22Rv1 (cell line): Measurements from ENCODE around the gene COQ2.
"Not testable (repeated sequence)": the region's sequence is repeated elsewhere in the genome, so short reads cannot be mapped to it uniquely, and the experiment has no call there.

ENCODE experiments used
- H3K27ac ChIP-seq: fragments of 450-650 bp; 2 replicates; pipeline ENCODE4 v1.5.1; 2017
- ZFX ChIP-seq: fragments of 450-650 bp; IDR thresholded peaks from 2 replicates; pipeline ENCODE4 v1.6.1; 2017; ENCODE audit warnings: antibody characterized with exemption, borderline replicate concordance
- TF ChIP-seq, protein P1 (sequence below): fragments of 450-650 bp; IDR thresholded peaks from 2 replicates; pipeline ENCODE4 v1.5.1; 2017; ENCODE audit warnings: mild to moderate bottlenecking

Gene COQ2

DNA sequence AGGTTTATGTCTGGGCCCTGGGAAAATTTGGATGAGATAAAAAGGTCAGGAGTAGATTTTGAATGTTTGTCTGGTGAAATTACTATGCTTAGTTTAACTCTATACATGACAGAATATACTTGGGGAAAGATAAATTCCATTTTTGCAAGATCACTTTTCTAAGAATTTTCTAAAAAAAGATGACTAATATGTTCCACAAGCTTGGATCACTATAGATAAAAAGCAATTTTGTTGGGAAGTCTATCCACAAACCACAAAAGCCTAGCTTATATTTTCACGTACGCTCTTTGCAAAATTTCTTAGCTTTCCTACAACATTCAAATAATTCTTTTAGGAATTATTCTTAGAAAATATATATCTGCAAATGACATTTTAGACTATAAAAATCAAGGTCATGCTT, 20.6 kb upstream of the COQ2 start:
- no peak overlapping the region for H3K27ac ChIP-seq
- TF ChIP-seq, protein P1, sequence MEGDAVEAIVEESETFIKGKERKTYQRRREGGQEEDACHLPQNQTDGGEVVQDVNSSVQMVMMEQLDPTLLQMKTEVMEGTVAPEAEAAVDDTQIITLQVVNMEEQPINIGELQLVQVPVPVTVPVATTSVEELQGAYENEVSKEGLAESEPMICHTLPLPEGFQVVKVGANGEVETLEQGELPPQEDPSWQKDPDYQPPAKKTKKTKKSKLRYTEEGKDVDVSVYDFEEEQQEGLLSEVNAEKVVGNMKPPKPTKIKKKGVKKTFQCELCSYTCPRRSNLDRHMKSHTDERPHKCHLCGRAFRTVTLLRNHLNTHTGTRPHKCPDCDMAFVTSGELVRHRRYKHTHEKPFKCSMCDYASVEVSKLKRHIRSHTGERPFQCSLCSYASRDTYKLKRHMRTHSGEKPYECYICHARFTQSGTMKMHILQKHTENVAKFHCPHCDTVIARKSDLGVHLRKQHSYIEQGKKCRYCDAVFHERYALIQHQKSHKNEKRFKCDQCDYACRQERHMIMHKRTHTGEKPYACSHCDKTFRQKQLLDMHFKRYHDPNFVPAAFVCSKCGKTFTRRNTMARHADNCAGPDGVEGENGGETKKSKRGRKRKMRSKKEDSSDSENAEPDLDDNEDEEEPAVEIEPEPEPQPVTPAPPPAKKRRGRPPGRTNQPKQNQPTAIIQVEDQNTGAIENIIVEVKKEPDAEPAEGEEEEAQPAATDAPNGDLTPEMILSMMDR: no peak
- no peak for TF ChIP-seq ZFX

DNA sequence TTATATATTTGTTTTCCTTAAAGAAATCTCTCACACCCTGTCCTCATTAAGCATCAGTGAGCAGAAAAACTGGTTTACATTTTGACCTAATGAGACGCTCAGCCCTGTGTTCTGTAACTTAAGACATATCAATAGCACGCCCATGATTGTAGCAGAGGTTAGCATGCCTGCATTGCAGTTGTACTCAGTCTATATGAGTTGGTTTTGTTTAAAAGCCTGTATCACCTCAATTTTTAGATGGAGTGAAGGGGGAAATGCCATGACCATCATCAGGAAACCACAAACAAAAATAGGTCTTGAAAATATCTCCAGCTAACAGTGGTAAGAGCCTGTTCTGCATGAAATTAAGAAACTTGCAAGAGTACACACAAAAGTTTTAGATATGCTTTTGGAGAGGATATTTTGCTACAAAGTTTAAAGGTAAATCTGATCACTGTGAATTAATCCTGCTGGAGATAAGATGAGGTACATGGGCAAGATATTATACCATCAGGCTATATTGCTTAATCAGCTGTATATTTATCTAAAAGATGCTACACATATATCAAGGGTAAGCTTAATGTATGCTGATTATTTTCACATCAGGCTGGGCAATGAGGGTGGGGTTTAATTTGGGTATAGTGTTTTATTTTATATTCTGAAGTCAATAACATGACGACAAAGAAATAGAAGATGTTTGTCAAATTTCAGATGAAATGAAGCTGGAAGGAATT, 13.1 kb upstream of the COQ2 start:
- H3K27ac ChIP-seq: no peak overlapping the region

DNA sequence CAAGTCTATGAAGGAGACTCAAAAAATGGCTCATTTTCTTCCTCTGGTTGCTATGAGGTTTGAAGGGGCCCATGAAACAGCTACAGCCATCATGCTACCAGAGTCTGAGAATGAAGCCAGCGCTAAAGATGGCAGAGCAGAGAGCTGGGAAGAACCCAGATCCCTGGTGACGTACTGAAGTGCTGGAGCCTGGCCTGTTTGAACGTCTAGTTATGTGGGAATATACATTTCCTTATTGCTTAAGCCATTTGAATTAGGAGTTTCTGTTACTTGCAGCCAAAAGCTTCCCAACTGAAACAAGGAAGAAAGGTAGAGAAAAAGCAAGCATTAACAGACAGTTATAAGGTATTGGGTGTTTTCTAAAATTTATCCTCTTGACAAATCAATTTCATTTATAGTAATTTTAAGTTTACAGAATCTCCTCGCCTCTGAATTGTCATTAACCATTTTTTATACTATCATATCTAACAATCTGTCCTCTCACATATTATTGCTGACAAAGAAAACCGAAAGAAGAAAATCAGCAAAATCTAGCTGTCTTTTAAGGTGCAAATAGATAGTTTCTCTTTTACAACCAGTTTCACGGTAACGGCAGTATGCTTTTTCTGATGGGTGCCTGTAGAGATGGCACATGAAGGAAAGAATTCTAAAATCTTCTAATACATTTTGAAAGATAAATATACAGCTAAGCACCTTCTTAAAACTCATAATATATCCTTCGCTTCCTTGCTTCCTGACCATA, 8.9 kb upstream of the COQ2 start:
- no peak overlapping the region for H3K27ac ChIP-seq
- TF ChIP-seq ZFX: no peak
- TF ChIP-seq, protein P1: no peak

More for the DNA sequence above, 13.1 kb upstream of the COQ2 start:
- TF ChIP-seq ZFX: no peak
- TF ChIP-seq, protein P1: no peak

DNA sequence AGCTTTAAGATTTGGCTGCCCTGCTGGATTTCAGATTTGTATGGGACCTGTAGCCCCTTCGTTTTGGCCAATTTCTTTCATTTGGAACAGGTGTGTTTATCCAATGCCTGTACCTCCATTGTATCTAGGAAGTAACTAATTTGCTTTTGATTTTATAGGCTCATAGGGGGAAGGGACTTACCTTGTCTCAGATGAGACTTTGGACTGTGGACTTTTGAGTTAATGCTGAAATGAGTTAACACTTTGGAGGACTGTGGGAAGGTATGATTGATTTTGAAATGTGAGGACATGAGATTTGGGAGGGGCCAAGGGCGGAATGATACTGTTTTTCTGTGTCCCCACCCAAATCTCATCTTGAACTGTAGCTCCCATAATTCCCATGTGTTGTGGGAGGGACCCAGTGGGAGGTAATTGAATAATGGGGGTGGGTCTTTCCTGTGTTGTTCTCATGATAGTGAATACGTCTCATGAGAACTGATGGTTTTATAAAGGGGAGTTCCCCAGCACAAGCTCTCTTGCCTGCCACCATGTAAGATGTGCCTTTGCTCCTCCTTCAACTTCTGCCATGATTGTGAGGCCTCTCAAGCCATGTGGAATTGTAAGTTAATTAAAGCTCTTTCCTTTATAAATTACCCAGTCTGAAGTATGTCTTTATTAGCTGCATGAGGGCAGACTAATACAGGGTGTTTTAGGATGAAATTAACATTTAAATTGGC, 5.6 kb upstream of the COQ2 start:
- H3K27ac ChIP-seq: not testable (repeated sequence)

DNA sequence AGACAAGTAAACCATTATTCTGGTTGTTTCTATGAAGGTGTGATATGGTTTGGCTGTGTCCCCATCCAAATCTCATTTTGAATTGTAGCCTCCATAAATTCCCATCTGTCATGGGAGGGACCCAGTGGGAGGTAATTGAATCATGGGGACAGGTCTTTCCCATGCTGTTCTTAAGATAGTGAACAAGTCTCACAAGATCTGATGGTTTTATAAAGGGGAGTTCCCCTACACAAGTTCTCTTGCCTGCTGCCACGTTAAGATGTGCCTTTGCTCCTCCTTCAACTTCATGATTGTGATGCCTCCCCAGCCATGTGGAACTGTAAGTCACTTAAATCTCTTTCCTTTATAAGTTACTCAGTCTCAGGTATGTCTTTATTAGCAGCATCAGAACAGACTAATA, 3.8 kb upstream of the COQ2 start:
- H3K27ac ChIP-seq: not testable (repeated sequence)

DNA sequence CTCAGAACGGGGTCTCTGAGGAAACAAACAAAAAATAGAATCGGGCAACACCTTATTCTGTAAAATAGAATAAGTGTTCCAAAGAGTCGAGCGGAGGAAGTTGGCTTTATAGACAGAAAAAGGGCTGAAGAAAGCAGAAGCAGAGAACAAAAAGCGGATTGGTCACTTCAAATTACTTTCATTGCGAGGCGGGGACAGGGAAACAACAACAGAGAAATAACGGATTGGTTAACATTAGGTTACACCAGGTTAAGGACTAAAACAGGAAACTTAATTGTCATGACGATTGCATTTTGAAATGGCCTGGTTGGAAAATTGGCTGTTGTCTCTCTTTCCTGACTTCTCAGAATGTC, 433 bp upstream of the COQ2 start:
- peak overlapping the region; percentile 83 for H3K27ac ChIP-seq

DNA sequence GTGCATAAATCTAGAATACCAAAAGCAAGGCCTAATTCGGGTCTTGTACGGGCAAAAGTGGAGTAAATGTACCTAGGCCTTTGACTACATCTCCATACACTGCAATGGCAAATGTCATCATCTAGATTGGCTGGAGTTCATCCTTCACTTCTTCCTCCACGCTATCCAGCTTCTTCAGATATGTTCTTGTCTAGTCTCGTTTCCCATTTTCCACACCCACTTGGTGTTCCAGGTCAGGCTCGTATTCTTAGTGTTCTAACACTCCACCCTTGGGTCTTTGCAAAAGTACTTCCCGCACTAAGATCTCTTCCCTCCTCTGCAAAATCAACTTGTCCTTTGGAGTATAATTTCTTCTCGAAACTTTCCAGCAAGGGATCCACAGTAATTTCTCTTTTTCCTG, 1.4 kb downstream of the COQ2 start:
- no peak for TF ChIP-seq ZFX
- TF ChIP-seq, protein P1: no peak
- no peak overlapping the region for H3K27ac ChIP-seq

More for the DNA sequence above, 433 bp upstream of the COQ2 start:
- no peak for TF ChIP-seq ZFX
- TF ChIP-seq, protein P1: no peak

DNA sequence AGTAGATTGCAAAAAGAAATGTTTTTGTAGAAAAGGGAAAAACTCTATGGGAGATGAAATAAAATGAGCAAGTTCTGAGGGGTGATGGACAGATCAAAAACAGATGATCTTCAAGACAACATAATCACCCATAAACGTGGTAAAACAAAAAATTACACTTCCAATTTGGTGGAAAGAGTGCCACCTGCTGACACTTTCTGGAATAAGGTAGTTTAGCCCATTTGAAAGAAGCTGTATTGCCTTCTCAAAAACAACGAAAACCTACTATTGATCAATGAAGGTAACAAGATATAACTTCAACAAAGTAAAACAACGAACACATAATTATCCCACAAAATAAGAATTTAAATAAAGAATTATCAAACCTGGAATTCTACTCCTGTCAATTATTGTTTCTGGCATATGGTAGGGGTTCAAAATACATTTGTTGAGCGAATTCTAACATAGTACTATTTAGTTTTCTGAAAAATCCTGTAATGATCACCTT, 2.5 kb downstream of the COQ2 start:
- H3K27ac ChIP-seq: no peak overlapping the region
- TF ChIP-seq, protein P1: peak; percentile 88
- no peak for TF ChIP-seq ZFX
